Measurements from ENCODE around the gene ZZZ3. TPM values are rescaled to one million over a fixed set of nuclear protein-coding genes. Genes with fewer than 3 reads are reported as not detected.
"Not testable (repeated sequence)": the region's sequence is repeated elsewhere in the genome, so short reads cannot be mapped to it uniquely, and the experiment has no call there.

ZZZ3 gene
- total RNA-seq, 1 donor from 2014 or later: 65.7 TPM

GRCh38 chr1:77673030-77673429, 9.4 kb downstream of the ZZZ3 start:
- ATAC-seq (no peak), DNase-seq (ENCODE audit: low spot score) (no peak)
- intact Hi-C loops (cut with DNase I): no loop called here

DNA sequence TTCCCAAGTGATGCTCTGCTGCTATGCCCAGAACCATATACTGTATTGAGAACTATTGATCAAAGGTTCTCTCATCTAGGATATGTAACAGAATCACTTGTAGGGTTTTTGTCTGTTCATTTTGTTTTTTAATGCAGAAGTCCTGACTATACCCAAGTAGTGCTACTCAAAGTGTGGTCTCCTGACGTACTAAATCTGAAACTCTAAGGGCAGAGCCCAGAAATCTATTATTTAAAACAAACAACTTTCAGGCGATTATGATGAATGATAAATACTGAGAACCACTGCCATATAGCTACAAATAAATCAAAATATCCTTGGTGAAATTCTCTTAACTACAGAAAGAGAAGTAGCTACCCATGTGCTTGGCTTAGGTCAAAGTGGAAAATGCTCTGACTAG, 10.1 kb downstream of the ZZZ3 start:
- no peak for DNase-seq (ENCODE audit: low spot score)
- intact Hi-C loops (cut with DNase I): no loop called here
- ATAC-seq: no peak

GRCh38 chr1:77671836-77672235, 10.6 kb downstream of the ZZZ3 start:
- intact Hi-C loops (cut with DNase I): no loop called here

GRCh38 chr1:77670330-77670729, 12.1 kb downstream of the ZZZ3 start:
- ATAC-seq: no peak
- intact Hi-C loops (cut with DNase I): no loop called here
- DNase-seq (ENCODE audit: low spot score): no peak

More at GRCh38 chr1:77671836-77672235, 10.6 kb downstream of the ZZZ3 start:
- DNase-seq (ENCODE audit: low spot score) (no peak), ATAC-seq (no peak)

GRCh38 chr1:77668924-77669449, 13.5 kb downstream of the ZZZ3 start:
- intact Hi-C loops (cut with DNase I): no loop called here
- ATAC-seq (no peak), DNase-seq (ENCODE audit: low spot score) (no peak)

GRCh38 chr1:77664939-77665516, 17.4 kb downstream of the ZZZ3 start:
- ATAC-seq: no peak
- intact Hi-C loops (cut with DNase I): no loop called here

GRCh38 chr1:77661696-77662095, 20.8 kb downstream of the ZZZ3 start:
- DNase-seq (ENCODE audit: low spot score): no peak
- ATAC-seq: no peak
- intact Hi-C loops (cut with DNase I): no loop called here

More at GRCh38 chr1:77664939-77665516, 17.4 kb downstream of the ZZZ3 start:
- no peak for DNase-seq (ENCODE audit: low spot score)

DNA sequence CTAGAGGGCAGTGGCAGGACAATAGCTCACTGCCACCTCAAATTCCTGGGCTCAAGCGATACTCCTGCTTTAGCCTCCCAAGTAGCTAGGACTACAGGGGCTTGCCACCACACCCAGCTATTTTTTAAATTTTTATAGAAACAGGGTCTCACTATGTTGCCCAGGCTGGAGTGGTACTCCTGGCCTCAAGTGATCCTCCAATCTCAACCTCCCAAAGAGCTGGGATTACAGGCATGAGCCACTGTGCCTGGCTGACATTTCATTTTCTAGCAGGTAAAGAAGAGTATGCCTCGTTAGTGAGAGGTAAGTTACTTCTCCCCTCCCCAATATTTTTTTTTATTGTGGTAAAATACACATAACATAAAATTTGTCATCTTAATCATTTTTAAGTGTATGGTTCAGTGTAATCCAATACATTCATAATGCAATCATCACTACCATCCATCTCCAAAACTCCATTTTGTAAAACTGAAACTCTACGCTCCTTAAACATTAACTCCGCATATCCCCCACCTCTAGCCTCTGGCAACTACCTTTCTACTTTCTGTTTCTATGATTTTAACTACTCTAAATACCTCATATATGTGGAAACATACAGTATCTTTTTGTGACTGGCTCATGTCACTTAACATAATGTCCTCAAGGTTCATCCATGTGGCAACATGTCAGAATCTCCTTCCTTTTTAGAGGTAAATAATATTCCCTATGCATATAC, 22.4 kb downstream of the ZZZ3 start:
- DNase-seq (ENCODE audit: low spot score) (no peak), ATAC-seq (no peak)
- intact Hi-C loops (cut with DNase I): no loop called here

DNA sequence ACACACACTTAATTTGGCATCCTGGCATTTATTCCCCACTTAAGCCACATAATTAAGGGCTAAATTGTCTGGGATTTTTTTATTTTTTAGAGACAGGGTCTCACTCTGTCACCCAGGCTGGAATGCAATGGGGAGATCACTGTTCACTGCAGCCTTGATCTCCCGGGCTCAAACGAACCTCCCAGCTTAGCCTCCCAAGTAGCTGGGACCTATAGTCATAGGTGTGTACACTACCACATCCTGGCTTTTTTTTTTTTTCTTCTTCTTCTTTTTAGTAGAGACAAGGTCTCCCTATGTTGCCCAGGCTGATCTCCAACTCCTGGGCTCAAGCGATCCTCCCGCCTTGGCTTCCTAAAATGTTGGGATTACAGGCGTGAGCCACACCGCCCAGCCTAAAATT, 24.2 kb downstream of the ZZZ3 start:
- ATAC-seq (no peak), DNase-seq (ENCODE audit: low spot score) (no peak)
- intact Hi-C loops (cut with DNase I): no loop called here

DNA sequence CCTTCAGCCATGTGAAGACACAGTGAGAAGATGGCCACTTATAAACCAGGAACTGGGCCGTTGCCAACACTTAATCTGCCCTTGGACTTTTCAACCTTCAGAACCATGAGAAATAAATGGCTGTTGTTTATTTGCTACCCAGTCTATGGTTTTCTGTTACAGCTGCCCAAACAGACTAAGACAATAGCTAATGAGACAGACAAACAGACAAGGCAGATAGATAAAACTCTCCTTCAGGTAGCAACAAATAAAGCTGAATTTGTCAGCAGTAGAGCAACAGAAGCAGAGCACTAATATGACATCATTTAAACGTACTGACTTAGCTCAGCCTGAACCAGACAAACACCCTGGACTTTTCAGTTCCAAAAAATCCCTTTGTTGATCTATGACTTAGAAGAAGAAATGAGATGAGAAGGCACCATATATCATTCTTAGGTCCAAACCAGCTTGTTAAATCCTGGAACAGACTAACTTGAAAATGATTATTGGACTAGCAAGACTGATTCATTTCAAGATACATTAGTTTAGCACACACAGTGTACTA, 27.0 kb downstream of the ZZZ3 start:
- ATAC-seq (no peak), DNase-seq (ENCODE audit: low spot score) (no peak)
- intact Hi-C loops (cut with DNase I): no loop called here

GRCh38 chr1:77652970-77653516, 29.4 kb downstream of the ZZZ3 start:
- DNase-seq (ENCODE audit: low spot score): no peak
- intact Hi-C loops (cut with DNase I): no loop called here

DNA sequence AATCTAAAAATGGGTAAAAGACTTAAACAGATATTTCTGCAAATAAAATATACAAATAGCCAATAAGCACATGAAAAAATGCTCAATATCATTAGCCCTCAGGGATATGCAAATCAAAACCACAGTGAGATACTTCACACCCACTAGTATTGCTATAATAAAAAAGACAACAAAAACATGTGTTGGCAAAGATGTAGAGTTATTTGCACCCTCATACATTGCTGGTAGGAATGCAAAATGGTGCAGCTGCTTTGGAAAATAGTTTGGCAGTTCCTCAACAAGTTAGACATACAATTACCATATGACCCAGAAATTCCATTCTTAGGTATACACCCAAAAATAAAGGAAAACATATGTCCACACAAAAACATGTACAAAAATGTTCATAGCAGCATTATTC, 30.2 kb downstream of the ZZZ3 start:
- DNase-seq (ENCODE audit: low spot score) (no peak), ATAC-seq (no peak)
- intact Hi-C loops (cut with DNase I): no loop called here

More at GRCh38 chr1:77652970-77653516, 29.4 kb downstream of the ZZZ3 start:
- ATAC-seq: no peak

- ATAC-seq (no peak), DNase-seq (ENCODE audit: low spot score) (no peak)
- intact Hi-C loops (cut with DNase I): no loop called here
Observed at GRCh38 chr1:77649127-77649526, 33.3 kb downstream of the ZZZ3 start.

- DNase-seq (ENCODE audit: low spot score); ATAC-seq; intact Hi-C loops (cut with DNase I): not testable (repeated sequence)
Observed at GRCh38 chr1:77646224-77646623, 36.2 kb downstream of the ZZZ3 start.

- ATAC-seq: peak; percentile 83
Observed at GRCh38 chr1:77643456-77643855, 39.0 kb downstream of the ZZZ3 start.

GRCh38 chr1:77642941-77643340, 39.5 kb downstream of the ZZZ3 start:
- no peak for DNase-seq (ENCODE audit: low spot score)
- intact Hi-C loops (cut with DNase I): no loop called here

More at GRCh38 chr1:77643456-77643855, 39.0 kb downstream of the ZZZ3 start:
- intact Hi-C loops (cut with DNase I): no loop called here
- DNase-seq (ENCODE audit: low spot score): no peak

GRCh38 chr1:77642196-77642595, 40.3 kb downstream of the ZZZ3 start:
- DNase-seq (ENCODE audit: low spot score) (no peak), ATAC-seq (no peak)
- intact Hi-C loops (cut with DNase I): no loop called here

More at GRCh38 chr1:77642941-77643340, 39.5 kb downstream of the ZZZ3 start:
- ATAC-seq: no peak

DNA sequence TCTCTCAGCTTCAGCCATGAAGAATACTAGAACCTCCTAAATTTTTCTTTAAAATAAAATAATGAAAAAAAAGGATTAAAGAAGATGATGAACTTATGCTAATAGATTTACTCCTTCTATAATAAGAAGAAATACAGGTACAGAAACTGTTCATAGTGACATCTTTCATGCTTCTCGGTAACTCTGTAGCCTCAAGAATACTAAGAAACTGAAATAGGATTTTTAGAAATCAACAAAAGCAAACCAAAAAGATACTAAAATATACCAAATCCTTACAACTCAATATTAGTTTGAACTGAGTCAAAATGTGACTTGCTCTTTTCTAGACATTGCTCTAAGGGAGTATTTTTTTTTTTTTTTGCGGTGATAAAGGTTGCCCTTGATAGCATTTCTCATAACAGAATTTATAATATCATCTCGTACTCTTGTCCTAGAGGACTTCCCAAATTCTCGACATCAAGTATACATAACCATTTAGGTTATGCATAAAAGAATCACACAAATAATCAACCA, 42.8 kb downstream of the ZZZ3 start:
- intact Hi-C loops (cut with DNase I): no loop called here

DNA sequence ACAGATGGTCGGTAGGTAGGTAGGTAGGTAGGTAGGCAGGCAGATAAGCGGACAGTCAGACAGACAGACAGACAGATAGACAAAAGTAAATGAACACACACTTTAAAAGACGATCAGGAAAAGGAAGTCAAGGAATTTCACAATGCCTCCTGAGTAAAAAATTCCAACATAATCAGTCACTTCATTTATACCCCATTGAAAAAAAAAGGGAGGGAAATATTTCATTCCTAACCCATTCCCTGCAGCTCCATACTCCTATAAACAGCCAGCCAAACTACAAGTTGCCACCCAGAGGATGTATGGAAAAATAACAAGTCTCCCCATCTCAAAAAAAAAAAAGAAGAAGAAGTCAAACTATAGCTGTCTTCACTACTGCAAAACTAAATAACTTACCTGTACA, 43.4 kb downstream of the ZZZ3 start:
- intact Hi-C loops (cut with DNase I): no loop called here
- no peak for DNase-seq (ENCODE audit: low spot score)
- ATAC-seq: no peak

More for the DNA sequence above, 42.8 kb downstream of the ZZZ3 start:
- DNase-seq (ENCODE audit: low spot score) (no peak), ATAC-seq (no peak)

DNA sequence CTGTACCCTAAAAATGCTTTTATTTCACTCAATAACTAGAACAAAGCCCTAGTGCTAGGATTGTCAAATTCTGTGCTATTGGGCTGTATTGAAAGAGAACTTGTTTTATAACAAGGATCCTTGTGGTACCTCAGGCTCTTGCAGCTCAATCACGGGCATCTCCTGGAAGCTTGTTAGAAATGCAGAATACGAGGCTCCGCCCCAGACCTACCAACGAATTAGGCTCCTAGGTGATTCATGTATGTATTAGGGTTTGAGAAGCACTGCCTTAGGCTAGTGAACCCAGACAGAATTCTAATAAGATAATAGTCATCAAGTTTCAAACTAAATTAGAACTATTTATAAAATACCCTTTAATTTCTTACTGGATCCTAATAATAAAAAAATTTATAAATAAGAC, 45.6 kb downstream of the ZZZ3 start:
- no peak for DNase-seq (ENCODE audit: low spot score)
- intact Hi-C loops (cut with DNase I): no loop called here
- no peak for ATAC-seq
